HUES48 (cell line): ENCODE data around the gene SPPL2A.
A peak's percentile ranks its signal among the peaks of the same experiment; 100 is the strongest.

Source experiments
- H3K27ac ChIP-seq: one replicate; pipeline ENCODE4 v1.7.0; 2013; ENCODE audit warnings: low read depth, low read length, inconsistent platforms
- H3K27me3 ChIP-seq: 2 replicates; pipeline ENCODE4 v1.6.1; 2013; ENCODE audit warnings: mild to moderate bottlenecking, low read length; ENCODE audit not compliant: control insufficient read depth, insufficient read depth
- H3K36me3 ChIP-seq: 2 replicates; pipeline ENCODE4 v1.6.1; 2013; ENCODE audit warnings: low read length; ENCODE audit not compliant: control insufficient read depth, insufficient read depth
- H3K4me1 ChIP-seq: 2 replicates; pipeline ENCODE4 v1.6.1; 2013; ENCODE audit warnings: mild to moderate bottlenecking, low read length; ENCODE audit not compliant: control insufficient read depth, insufficient read depth
- H3K4me3 ChIP-seq: 2 replicates; pipeline ENCODE4 v1.5.1; 2013; ENCODE audit warnings: mild to moderate bottlenecking, low read depth, low read length
- H3K9ac ChIP-seq: 2 replicates; pipeline ENCODE4 v1.6.1; 2013; ENCODE audit warnings: mild to moderate bottlenecking, low read depth, low read length, moderate library complexity
- H3K9me3 ChIP-seq: 2 replicates; pipeline ENCODE4 v1.6.1; 2013; ENCODE audit warnings: low read length; ENCODE audit not compliant: control insufficient read depth, insufficient read depth

Gene SPPL2A

GRCh38 chr15:50686469-50687301 lies 78.8 kb downstream of the SPPL2A start, which contains the start of gene TRPM7:
TSS of gene TRPM7 (minus strand) at chr15:50686797. CDS start at chr15:50686533, 264 bp downstream.
- Histone ChIP-seq H3K4me1 (peaks cover 3% of the 10 kb centered on the region), H3K27ac (peak within 1 kb of the TSS; percentile 96), H3K9ac (peak within 1 kb of the TSS; percentile 83), H3K36me3 (0 out of 2 replicates have a peak, but pooled peaks cover 2% of the 10 kb centered on the region), H3K27me3 (no peaks in the 10 kb centered on the region), H3K4me3 (peak within 1 kb of the TSS; percentile 91), H3K9me3 (no peaks in the 10 kb centered on the region)

DNA sequence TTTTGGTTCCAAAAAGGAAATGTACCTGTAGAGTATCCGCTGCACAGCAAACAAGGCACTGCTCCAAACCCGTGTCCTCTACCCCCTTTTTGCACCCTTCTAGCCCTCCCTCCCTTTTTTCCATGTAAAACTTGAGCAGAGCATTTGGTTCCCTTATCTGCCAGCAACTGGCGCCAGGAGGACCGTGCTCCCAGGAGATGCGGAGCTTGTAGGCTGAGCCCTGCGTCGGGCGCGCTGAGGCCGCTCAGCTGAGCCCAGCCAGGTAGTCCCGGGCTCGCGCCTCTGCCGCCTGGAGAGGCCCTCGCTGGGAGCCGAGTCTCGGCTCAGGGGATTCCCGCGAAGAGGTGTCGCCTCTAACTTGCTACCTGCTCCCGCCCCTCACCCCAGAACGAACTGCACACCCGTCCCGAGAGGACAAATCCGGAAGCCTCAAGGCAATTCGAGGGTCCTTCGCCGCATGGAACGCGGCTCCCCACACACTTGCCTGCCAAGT lies 79.5 kb downstream of the SPPL2A start:
- Histone ChIP-seq H3K9me3 (no peaks in the 10 kb centered on the region), H3K4me3 (peak overlapping the region; percentile 91), H3K27ac (peak overlapping the region; percentile 96), H3K9ac (peak overlapping the region; percentile 83), H3K4me1 (peaks cover 3% of the 10 kb centered on the region), H3K27me3 (no peaks in the 10 kb centered on the region), H3K36me3 (0 out of 2 replicates have a peak, but pooled peaks cover 2% of the 10 kb centered on the region)

- Histone ChIP-seq H3K27ac (peak overlapping the region; percentile 96), H3K4me1 (peaks cover 3% of the 10 kb centered on the region), H3K27me3 (no peaks in the 10 kb centered on the region), H3K36me3 (0 out of 2 replicates have a peak, but pooled peaks cover 2% of the 10 kb centered on the region), H3K9me3 (no peaks in the 10 kb centered on the region), H3K9ac (peak overlapping the region; percentile 83), H3K4me3 (peak overlapping the region; percentile 91)
Observed at GRCh38 chr15:50685191-50685975, 80.1 kb downstream of the SPPL2A start.

- Histone ChIP-seq H3K27me3 (no peaks in the 10 kb centered on the region), H3K4me3 (no peak overlapping the region), H3K27ac (no peak overlapping the region), H3K36me3 (0 out of 2 replicates have a peak, but pooled peaks cover 2% of the 10 kb centered on the region), H3K4me1 (peaks cover 3% of the 10 kb centered on the region; the same call in 1 of the 2 replicates), H3K9me3 (no peaks in the 10 kb centered on the region), H3K9ac (no peak overlapping the region)
Observed at GRCh38 chr15:50681467-50681866, 84.0 kb downstream of the SPPL2A start.

- H3K4me1 ChIP-seq: no peaks in the 10 kb centered on the region
- peaks cover 11% of the 10 kb centered on the region; the same call in 1 of the 2 replicates for H3K36me3 ChIP-seq
- H3K9me3 ChIP-seq: no peaks in the 10 kb centered on the region
- no peak overlapping the region for H3K9ac ChIP-seq
- no peaks in the 10 kb centered on the region for H3K27me3 ChIP-seq
- H3K4me3 ChIP-seq: no peak overlapping the region
- peak overlapping the region; percentile 57 for H3K27ac ChIP-seq
Observed at GRCh38 chr15:50676799-50677483, 88.6 kb downstream of the SPPL2A start.

DNA sequence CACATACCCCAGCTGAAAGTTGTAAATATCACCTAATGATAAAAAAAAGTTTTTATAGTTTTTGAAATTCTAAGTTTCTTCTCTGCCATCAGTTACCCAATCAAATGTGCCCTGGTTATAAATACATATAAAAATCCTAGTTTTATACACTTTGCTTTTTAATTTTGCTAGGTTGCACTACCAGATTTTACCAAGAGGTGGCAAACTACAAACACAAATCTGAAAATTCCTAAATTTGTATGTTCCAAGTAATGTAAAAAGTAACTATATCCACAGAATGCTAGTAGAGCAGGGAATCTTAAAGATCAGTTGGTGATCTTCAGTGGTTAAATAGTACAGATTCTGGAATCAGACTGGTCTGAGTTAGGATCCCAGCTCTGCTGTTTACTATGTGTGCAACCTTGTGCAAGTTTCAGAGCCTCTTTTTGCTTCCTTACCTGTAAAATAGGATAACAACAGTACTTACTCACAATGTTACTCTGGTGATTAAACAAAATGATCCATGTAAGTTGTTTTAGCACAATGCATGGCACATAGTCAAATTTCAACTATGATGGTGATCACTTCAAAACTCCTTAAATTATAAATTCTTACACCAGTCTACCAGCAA lies 89.9 kb downstream of the SPPL2A start:
- no peak overlapping the region for H3K4me3 ChIP-seq
- H3K9me3 ChIP-seq: no peaks in the 10 kb centered on the region
- no peaks in the 10 kb centered on the region for H3K4me1 ChIP-seq
- peaks cover 11% of the 10 kb centered on the region; the same call in 1 of the 2 replicates for H3K36me3 ChIP-seq
- H3K9ac ChIP-seq: no peak overlapping the region
- H3K27me3 ChIP-seq: no peaks in the 10 kb centered on the region
- no peak overlapping the region for H3K27ac ChIP-seq

DNA sequence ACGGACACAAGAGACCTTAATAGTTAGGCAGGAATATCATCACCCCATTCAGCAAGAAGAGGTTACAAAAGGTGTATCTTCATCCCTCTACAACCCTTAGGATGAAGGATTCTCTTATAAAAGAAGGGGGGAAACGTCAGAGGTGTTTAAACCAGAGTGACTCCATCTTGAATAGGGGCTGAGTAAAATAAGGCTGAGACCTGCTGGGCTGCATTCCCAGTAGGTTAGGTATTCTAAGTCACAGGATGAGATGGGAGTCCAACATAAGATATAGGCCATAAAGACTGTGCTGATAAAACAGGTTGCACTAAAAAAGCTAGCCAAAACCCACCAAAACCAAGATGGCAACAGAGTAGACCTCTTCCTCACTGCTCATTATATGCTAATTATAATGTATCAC lies 95.4 kb downstream of the SPPL2A start:
- Histone ChIP-seq H3K4me1 (no peaks in the 10 kb centered on the region), H3K36me3 (peaks cover 16% of the 10 kb centered on the region), H3K27ac (no peak overlapping the region), H3K9me3 (no peaks in the 10 kb centered on the region), H3K9ac (no peak overlapping the region), H3K27me3 (no peaks in the 10 kb centered on the region), H3K4me3 (no peak overlapping the region)

- no peak overlapping the region for H3K4me3 ChIP-seq
- no peaks in the 10 kb centered on the region for H3K4me1 ChIP-seq
- H3K9me3 ChIP-seq: no peaks in the 10 kb centered on the region
- H3K36me3 ChIP-seq: peaks cover 16% of the 10 kb centered on the region
- no peak overlapping the region for H3K27ac ChIP-seq
- no peak overlapping the region for H3K9ac ChIP-seq
- no peaks in the 10 kb centered on the region for H3K27me3 ChIP-seq
Observed at GRCh38 chr15:50669611-50670010, 95.9 kb downstream of the SPPL2A start.

- Histone ChIP-seq H3K4me1 (no peaks in the 10 kb centered on the region), H3K9ac (no peak overlapping the region), H3K9me3 (no peaks in the 10 kb centered on the region), H3K27me3 (no peaks in the 10 kb centered on the region), H3K4me3 (no peak overlapping the region), H3K36me3 (peaks cover 37% of the 10 kb centered on the region), H3K27ac (no peak overlapping the region)
Observed at GRCh38 chr15:50665938-50666337, 99.6 kb downstream of the SPPL2A start.

GRCh38 chr15:50655555-50655954 lies 110.0 kb downstream of the SPPL2A start:
- Histone ChIP-seq H3K9me3 (no peaks in the 10 kb centered on the region), H3K27ac (no peak overlapping the region), H3K9ac (no peak overlapping the region), H3K4me3 (no peak overlapping the region), H3K36me3 (peaks cover 61% of the 10 kb centered on the region), H3K27me3 (no peaks in the 10 kb centered on the region), H3K4me1 (no peaks in the 10 kb centered on the region; the same call in 1 of the 2 replicates)
